Panc1 (cell line): ENCODE results near the gene DDX46. TPM values are rescaled to one million over a fixed set of nuclear protein-coding genes. Genes with fewer than 3 reads are reported as not detected.
"Not testable (repeated sequence)": the region's sequence is repeated elsewhere in the genome, so short reads cannot be mapped to it uniquely, and the experiment has no call there.

Experiments used
- ATAC-seq: fragments of 200-7000 bp; cut with Tn5 transposase; 2 replicates; pipeline ENCODE4 v1.9.1; 2020; ENCODE audit warnings: mild to moderate bottlenecking, moderate library complexity
- BruUV-seq: library from RNA; stranded (reverse); fragments of 400-500 nt; replicated peaks from 2 replicates; lab custom pipeline; 2021; lab: Mats Ljungman, UMichigan
- CTCF ChIA-PET: fragments of 300-600 bp; sonication (Branson Sonifier 250); formaldehyde crosslinking; loops from one replicate; lab custom pipeline; 2022; ENCODE audit warnings: antibody characterized with exemption; lab: Charles Lee
- POLR2A ChIA-PET: fragments of 300-600 bp; sonication (Branson Sonifier 250); formaldehyde crosslinking; loops from one replicate; lab custom pipeline; 2022; ENCODE audit warnings: antibody characterized with exemption; lab: Charles Lee
- DNase-seq: peaks from one replicate; pipeline ENCODE4 v3.0.0-alpha.2; 2010; ENCODE audit warnings: low read depth, low spot score
- H3K27ac ChIP-seq: 2 replicates; pipeline ENCODE4 v1.5.1; 2011; ENCODE audit warnings: mild to moderate bottlenecking, low read length, inconsistent platforms
- H3K27me3 ChIP-seq: fragments of 200-500 bp; sonication (Bioruptor generic); 2 replicates; pipeline ENCODE4 v1.6.0; 2014; ENCODE audit warnings: low read length, inconsistent platforms; ENCODE audit not compliant: control insufficient read depth, insufficient read depth
- H3K36me3 ChIP-seq: fragments of 200-500 bp; sonication (Bioruptor generic); 2 replicates; pipeline ENCODE4 v1.5.1; 2014; ENCODE audit warnings: inconsistent platforms, mild to moderate bottlenecking, low read length, moderate library complexity; ENCODE audit not compliant: control insufficient read depth, insufficient read depth
- H3K4me1 ChIP-seq: 2 replicates; pipeline ENCODE4 v1.5.1; 2011; ENCODE audit warnings: inconsistent platforms, mild to moderate bottlenecking, low read length, moderate library complexity; ENCODE audit not compliant: control insufficient read depth, insufficient read depth
- H3K4me3 ChIP-seq, 2 experiments: 2 replicates each; pipeline ENCODE4 v1.5.1; 2011 to 2012; ENCODE audit warnings: low read depth in 2 of 2, low read length in 2 of 2, mild to moderate bottlenecking in 2 of 2, inconsistent platforms in 1 of 2, moderate library complexity in 1 of 2
- H3K9me3 ChIP-seq: fragments of 200-500 bp; sonication (Bioruptor generic); 2 replicates; pipeline ENCODE4 v1.5.1; 2014; ENCODE audit warnings: low read depth, mild to moderate bottlenecking, inconsistent platforms, low read length, moderate library complexity; ENCODE audit not compliant: control insufficient read depth, insufficient read depth
- CTCF ChIP-seq: fragments of 450-650 bp; IDR thresholded peaks from 2 replicates; pipeline ENCODE4 v1.5.1; 2017; ENCODE audit warnings: mild to moderate bottlenecking
- POLR2AphosphoS5 ChIP-seq: IDR thresholded peaks from 2 replicates; pipeline ENCODE4 v1.6.1; 2012; ENCODE audit warnings: mild to moderate bottlenecking, low read depth, low read length, moderate library complexity
- REST ChIP-seq, 2 experiments: IDR thresholded peaks; 2 replicates each; pipeline ENCODE4 v1.6.1; 2011 to 2012; ENCODE audit warnings: low read depth in 2 of 2, control low read depth in 1 of 2, low read length in 1 of 2, mild to moderate bottlenecking in 1 of 2, moderate library complexity in 1 of 2; ENCODE audit not compliant: insufficient read depth in 1 of 2
- SIN3A ChIP-seq: IDR thresholded peaks from 2 replicates; pipeline ENCODE4 v1.6.1; 2012; ENCODE audit warnings: low read depth, mild to moderate bottlenecking, low read length, moderate library complexity, borderline replicate concordance; ENCODE audit not compliant: insufficient read depth
- TCF7L2 ChIP-seq: IDR thresholded peaks from 2 replicates; pipeline ENCODE4 v1.6.1; 2011; ENCODE audit warnings: mild to moderate bottlenecking, low read depth, low read length, inconsistent platforms
- in situ Hi-C: cut with HindIII; loops from 2 replicates; pipeline ENCODE4 v1.10.0; 2016; ENCODE audit warnings: low sequenced_read_pairs, low pct_unique_long_range_greater_than_20kb
- intact Hi-C: fragments of 100-400 bp; cut with micrococcal nuclease; formaldehyde crosslinking; loops from one replicate; pipeline ENCODE4 v1.10.0; 2022; ENCODE audit not compliant: unreplicated experiment
- total RNA-seq: library from RNA; stranded (reverse); gene quantifications from one replicate; pipeline ENCODE4 v1.2.1, GENCODE V29; 2021; ENCODE audit not compliant: unreplicated experiment

Gene DDX46
- total RNA-seq, 1 experiment from 2014 or later, result 90.8 TPM

- POLR2A ChIA-PET, H3K9me3 ChIP-seq, H3K4me3 ChIP-seq, intact Hi-C loops, H3K27me3 ChIP-seq, H3K27ac ChIP-seq, H3K4me1 ChIP-seq, in situ Hi-C loops, DNase-seq, BruUV-seq, ATAC-seq, CTCF ChIA-PET: not testable (repeated sequence)
- H3K36me3 ChIP-seq, result peaks cover 43% of the 10 kb centered on the region
Observed at GRCh38 chr5:134856465-134856864, 97.9 kb downstream of the DDX46 start.

- H3K27ac ChIP-seq, result no peak overlapping the region
- CTCF ChIA-PET, result no interaction called here
- DNase-seq (no peak), ATAC-seq (no peak)
- TF ChIP-seq REST (IDR thresholded peaks at IDR 0.05; ENCODE audit: insufficient read depth in 1 of 2, low read depth in 2 of 2, low read length in 1 of 2) (no peak), TCF7L2 (no peak), SIN3A (no peak), CTCF (no peak), POLR2AphosphoS5 (no peak)
- intact Hi-C loops, result no loop called here
- no peaks in the 10 kb centered on the region for H3K27me3 ChIP-seq
- BruUV-seq, result no TSS peak
- in situ Hi-C loops, result no loop called here
- no peaks in the 10 kb centered on the region for H3K9me3 ChIP-seq
- peaks cover 43% of the 10 kb centered on the region for H3K36me3 ChIP-seq
- H3K4me1 ChIP-seq, result no peaks in the 10 kb centered on the region
- POLR2A ChIA-PET, result no interaction called here
- no peak overlapping the region for H3K4me3 ChIP-seq
Observed at GRCh38 chr5:134857401-134857800, 98.8 kb downstream of the DDX46 start.

- no peak for TF ChIP-seq TCF7L2
- TF ChIP-seq REST (IDR thresholded peaks at IDR 0.05; ENCODE audit: insufficient read depth in 1 of 2, low read depth in 2 of 2, low read length in 1 of 2), result no peak
- TF ChIP-seq CTCF, result no peak
- TF ChIP-seq POLR2AphosphoS5, result no peak
- TF ChIP-seq SIN3A, result no peak
Observed at GRCh38 chr5:134864707-134865106, 106.1 kb downstream of the DDX46 start.

More at GRCh38 chr5:134864707-134865106, 106.1 kb downstream of the DDX46 start:
- no peaks in the 10 kb centered on the region for H3K4me1 ChIP-seq
- in situ Hi-C loops (no loop called here), intact Hi-C loops (no loop called here)
- BruUV-seq, result no TSS peak
- POLR2A ChIA-PET, result no interaction called here
- CTCF ChIA-PET, result no interaction called here
- H3K27me3 ChIP-seq, result no peaks in the 10 kb centered on the region
- DNase-seq (no peak), ATAC-seq (no peak)
- no peak overlapping the region for H3K27ac ChIP-seq
- H3K9me3 ChIP-seq, result no peaks in the 10 kb centered on the region
- H3K36me3 ChIP-seq, result no peaks in the 10 kb centered on the region
- no peak overlapping the region for H3K4me3 ChIP-seq
